Endothelial cell of umbilical vein (primary cell): Measurements from ENCODE around the gene CRKL. TPM values are rescaled to one million over a fixed set of nuclear protein-coding genes. Genes with fewer than 3 reads are reported as not detected.

ENCODE experiments used
- BruUV-seq: library from RNA; stranded (reverse); fragments of 400-500 nt; replicated peaks from 2 replicates; lab custom pipeline; 2021; lab: Mats Ljungman, UMichigan
- CTCF ChIA-PET: fragments of 300-600, 350-600 bp; sonication (Branson Sonifier 250); formaldehyde crosslinking; loops from one replicate; lab custom pipeline; 2021; ENCODE audit warnings: antibody characterized with exemption, inconsistent platforms; lab: Charles Lee
- POLR2A ChIA-PET: fragments of 300-600, 350-600 bp; sonication (Branson Sonifier 250); formaldehyde crosslinking; loops from one replicate; lab custom pipeline; 2021; ENCODE audit warnings: antibody characterized with exemption, inconsistent platforms; lab: Charles Lee
- DNase-seq: peaks from one replicate; pipeline ENCODE4 v3.0.0-alpha.2; 2011; ENCODE audit warnings: low read depth, low spot score
- FAIRE-seq: peaks from 2 replicates; lab custom pipeline; 2011; peaks lifted over from hg19 to GRCh38; lab: Jason Lieb, UNC
- H2AFZ ChIP-seq: 2 replicates; pipeline ENCODE4 v1.6.0; 2012; ENCODE audit warnings: low read depth, low read length, control low read depth, inconsistent platforms
- H3K27ac ChIP-seq: 2 replicates; pipeline ENCODE4 v1.5.1; 2011; ENCODE audit warnings: low read depth, mild to moderate bottlenecking, control low read depth, low read length, moderate library complexity; ENCODE audit not compliant: insufficient read depth
- H3K27me3 ChIP-seq, 2 experiments: 2 replicates each; pipeline versions ENCODE4 v1.6.0 to v1.6.1; 2011; ENCODE audit warnings: low read length in 2 of 2, mixed read lengths in 1 of 2; ENCODE audit not compliant: control insufficient read depth in 2 of 2, insufficient read depth in 2 of 2
- H3K36me3 ChIP-seq, 2 experiments: 2 replicates in 1 of 2; 3 replicates in 1 of 2; pipeline ENCODE4 v1.5.1; 2011; ENCODE audit warnings: low read length in 2 of 2, mild to moderate bottlenecking in 1 of 2, moderate library complexity in 1 of 2; ENCODE audit not compliant: control insufficient read depth in 2 of 2, insufficient read depth in 2 of 2; ENCODE audit errors: extremely low read depth in 1 of 2
- H3K4me1 ChIP-seq: 3 replicates; pipeline ENCODE4 v1.5.1; 2011; ENCODE audit warnings: mild to moderate bottlenecking, low read length; ENCODE audit not compliant: control insufficient read depth, insufficient read depth; ENCODE audit errors: extremely low read depth
- H3K4me2 ChIP-seq: 2 replicates; pipeline ENCODE4 v1.6.1; 2011; ENCODE audit warnings: low read length, control low read depth, mixed read lengths; ENCODE audit not compliant: insufficient read depth
- H3K4me3 ChIP-seq, 3 experiments: fragments of 200-600 bp in 1 of 3; sonication (generic), shearing (Covaris generic) in 1 of 3; replicated peaks in 1 of 3; 2 replicates each; pipeline ENCODE4 v1.5.1; 2011 to 2016; ENCODE audit warnings: control low read depth in 3 of 3, low read length in 3 of 3, mild to moderate bottlenecking in 2 of 3, inconsistent platforms in 1 of 3, low read depth in 1 of 3, moderate library complexity in 1 of 3; ENCODE audit not compliant: insufficient read depth in 1 of 3
- H3K79me2 ChIP-seq: 2 replicates; pipeline ENCODE4 v1.6.0; 2012; ENCODE audit warnings: low read length, inconsistent platforms; ENCODE audit not compliant: control insufficient read depth, insufficient read depth
- H3K9ac ChIP-seq: replicated peaks from 2 replicates; pipeline ENCODE3; 2011; ENCODE audit warnings: low read length, control low read depth; ENCODE audit not compliant: insufficient read depth; ENCODE audit errors: extremely low read depth
- H3K9me1 ChIP-seq: replicated peaks from 3 replicates; pipeline ENCODE4 v1.6.0; 2011; ENCODE audit warnings: mild to moderate bottlenecking, low read length; ENCODE audit not compliant: control insufficient read depth, insufficient read depth; ENCODE audit errors: extremely low read depth
- H3K9me3 ChIP-seq: replicated peaks from 2 replicates; pipeline ENCODE4 v1.5.1; 2012; ENCODE audit warnings: low read length, inconsistent platforms; ENCODE audit not compliant: control insufficient read depth, insufficient read depth
- H4K20me1 ChIP-seq: replicated peaks from 2 replicates; pipeline ENCODE3; 2011; ENCODE audit warnings: mild to moderate bottlenecking, low read length; ENCODE audit not compliant: control insufficient read depth, insufficient read depth; ENCODE audit errors: extremely low read depth
- EZH2 ChIP-seq: IDR thresholded peaks from 2 replicates; pipeline ENCODE4 v1.6.1; 2012; ENCODE audit warnings: borderline replicate concordance, low read depth, mild to moderate bottlenecking, moderate library complexity, low read length, inconsistent platforms; ENCODE audit not compliant: severe bottlenecking
- FOS ChIP-seq: IDR thresholded peaks from 2 replicates; pipeline ENCODE4 v1.6.1; 2011; ENCODE audit warnings: mild to moderate bottlenecking, low read length, moderate library complexity, borderline replicate concordance; ENCODE audit not compliant: insufficient read depth
- GATA2 ChIP-seq: IDR thresholded peaks from 2 replicates; pipeline ENCODE4 v1.7.0; 2011; ENCODE audit warnings: low read depth, mild to moderate bottlenecking, moderate library complexity, mixed read lengths, low read length; ENCODE audit not compliant: insufficient read length, insufficient read depth
- JUN ChIP-seq: IDR thresholded peaks from 2 replicates; pipeline ENCODE4 v1.6.1; 2011; ENCODE audit warnings: borderline replicate concordance, low read depth; ENCODE audit not compliant: insufficient read length, insufficient read depth
- MYC ChIP-seq: IDR thresholded peaks from one replicate; pipeline ENCODE4 v1.6.1; 2011; ENCODE audit warnings: mild to moderate bottlenecking, low read depth, low read length
- POLR2A ChIP-seq: IDR thresholded peaks from 2 replicates; pipeline ENCODE4 v1.6.1; 2012; ENCODE audit warnings: low read depth, mild to moderate bottlenecking, control low read depth, low read length
- POLR2AphosphoS5 ChIP-seq: IDR thresholded peaks from 2 replicates; pipeline ENCODE4 v1.6.1; 2012; ENCODE audit warnings: low read depth, mild to moderate bottlenecking, control low read depth, low read length, moderate library complexity; ENCODE audit not compliant: insufficient read depth
- dilution Hi-C: fragments of 300-500 bp; cut with MboI; formaldehyde crosslinking; loops from one replicate; pipeline ENCODE4 v1.15.0; 2019; ENCODE audit warnings: low sequenced_read_pairs; ENCODE audit not compliant: extremely low pct_ligation_motif_present
- intact Hi-C: fragments of 100-400 bp; cut with micrococcal nuclease; formaldehyde crosslinking; loops from one replicate; pipeline ENCODE4 v1.10.0; 2022
- polyA plus RNA-seq, 4 experiments: library from polyadenylated mRNA; depleted of rRNA in 3 of 4; stranded (reverse) in 3 of 4; unstranded in 1 of 4; fragments of >200 nt; gene quantifications; 2 replicates each; pipeline versions ENCODE4 v1.2.1 to v1.2.3, GENCODE V29; 2011 to 2012; ENCODE audit warnings: missing spikeins in 1 of 4
- total RNA-seq: library from RNA; stranded (reverse); gene quantifications from 2 replicates; pipeline ENCODE4 v1.2.3, GENCODE V29; 2021
- TF ChIP-seq, protein P1 (sequence below), 2 donors: IDR thresholded peaks; 1 replicate in 1 of 2; 2 replicates in 1 of 2; pipeline ENCODE4 v1.5.1; 2011; ENCODE audit warnings: low read length in 2 of 2, mild to moderate bottlenecking in 2 of 2, moderate library complexity in 2 of 2, control low read depth in 1 of 2, inconsistent platforms in 1 of 2, low read depth in 1 of 2; ENCODE audit not compliant: insufficient read depth in 1 of 2; ENCODE audit errors: extremely low read depth in 1 of 2
- TF ChIP-seq, protein P2 (sequence below): IDR thresholded peaks from 2 replicates; pipeline ENCODE4 v1.6.1; 2011; ENCODE audit not compliant: insufficient read depth, insufficient read length

Gene CRKL
- total and polyA plus RNA-seq, 2 donors (not counting 3 experiments of a cell fraction or from before 2014, with no cell fraction given), result 18.0 to 50.6 TPM

DNA sequence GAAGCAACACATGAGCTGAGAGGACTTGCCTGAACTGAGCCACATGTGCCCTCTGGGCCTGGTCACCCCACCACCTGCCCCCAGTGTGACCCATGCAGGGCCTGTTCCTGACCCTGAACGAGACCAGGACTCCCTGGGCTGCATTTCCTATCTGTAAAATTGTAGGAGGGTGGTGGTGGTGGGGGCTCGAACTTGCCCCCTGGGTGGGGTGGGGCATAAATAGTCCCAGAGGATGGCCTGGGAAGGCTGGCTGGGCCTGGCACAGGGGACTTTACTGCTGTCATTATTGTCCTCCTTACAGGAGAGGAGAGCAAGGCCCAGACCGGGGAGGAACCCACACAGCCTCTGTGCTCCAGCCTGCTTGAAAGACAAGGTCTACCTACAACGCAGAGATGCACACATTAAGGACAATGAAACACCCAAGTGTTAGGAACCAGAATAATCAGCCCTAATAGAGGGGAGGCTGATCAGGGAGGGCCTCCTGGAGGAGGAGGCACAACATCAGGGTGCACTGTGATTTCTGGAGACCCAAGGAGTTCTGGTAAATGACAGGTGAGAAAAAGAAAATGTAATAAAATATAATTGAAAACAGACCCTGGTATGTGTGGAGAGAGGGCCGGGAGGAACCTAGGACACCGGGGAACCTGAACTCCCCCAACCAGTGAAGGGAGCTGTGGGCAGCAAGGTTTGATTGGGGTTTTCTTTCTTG lies 47.0 kb downstream of the CRKL start:
- Histone ChIP-seq H3K9me3 (no peaks in the 10 kb centered on the region), H3K36me3 (no peaks in the 10 kb centered on the region), H3K4me3 (no peak overlapping the region), H3K9ac (no peak overlapping the region), H3K79me2 (no peaks in the 10 kb centered on the region), H3K27ac (no peak overlapping the region), H3K4me1 (no peaks in the 10 kb centered on the region), H3K9me1 (no peaks in the 10 kb centered on the region), H4K20me1 (no peaks in the 10 kb centered on the region), H2AFZ (no peak overlapping the region), H3K4me2 (no peak overlapping the region), H3K27me3 (peaks cover 4 to 18% of the 10 kb centered on the region in 2 experiments)
- dilution Hi-C loops (no loop called here), intact Hi-C loops (loop anchor here (5.0 kb wide), 1 partner anchor 47 kb away; the partner anchor contains the start of gene CRKL)
- FAIRE-seq (no peak), DNase-seq (no peak)
- TF ChIP-seq, protein P1, sequence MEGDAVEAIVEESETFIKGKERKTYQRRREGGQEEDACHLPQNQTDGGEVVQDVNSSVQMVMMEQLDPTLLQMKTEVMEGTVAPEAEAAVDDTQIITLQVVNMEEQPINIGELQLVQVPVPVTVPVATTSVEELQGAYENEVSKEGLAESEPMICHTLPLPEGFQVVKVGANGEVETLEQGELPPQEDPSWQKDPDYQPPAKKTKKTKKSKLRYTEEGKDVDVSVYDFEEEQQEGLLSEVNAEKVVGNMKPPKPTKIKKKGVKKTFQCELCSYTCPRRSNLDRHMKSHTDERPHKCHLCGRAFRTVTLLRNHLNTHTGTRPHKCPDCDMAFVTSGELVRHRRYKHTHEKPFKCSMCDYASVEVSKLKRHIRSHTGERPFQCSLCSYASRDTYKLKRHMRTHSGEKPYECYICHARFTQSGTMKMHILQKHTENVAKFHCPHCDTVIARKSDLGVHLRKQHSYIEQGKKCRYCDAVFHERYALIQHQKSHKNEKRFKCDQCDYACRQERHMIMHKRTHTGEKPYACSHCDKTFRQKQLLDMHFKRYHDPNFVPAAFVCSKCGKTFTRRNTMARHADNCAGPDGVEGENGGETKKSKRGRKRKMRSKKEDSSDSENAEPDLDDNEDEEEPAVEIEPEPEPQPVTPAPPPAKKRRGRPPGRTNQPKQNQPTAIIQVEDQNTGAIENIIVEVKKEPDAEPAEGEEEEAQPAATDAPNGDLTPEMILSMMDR (IDR thresholded peaks at IDR 0.05; ENCODE audit: extremely low read depth in 1 of 2, insufficient read depth in 1 of 2, low read depth in 1 of 2, low read length in 2 of 2), result no peak
- TF ChIP-seq GATA2, result no peak
- no peak for TF ChIP-seq EZH2
- TF ChIP-seq MYC, result no peak
- no peak for TF ChIP-seq POLR2A
- TF ChIP-seq POLR2AphosphoS5, result no peak
- TF ChIP-seq JUN, result no peak
- TF ChIP-seq FOS, result no peak
- TF ChIP-seq, protein P2, sequence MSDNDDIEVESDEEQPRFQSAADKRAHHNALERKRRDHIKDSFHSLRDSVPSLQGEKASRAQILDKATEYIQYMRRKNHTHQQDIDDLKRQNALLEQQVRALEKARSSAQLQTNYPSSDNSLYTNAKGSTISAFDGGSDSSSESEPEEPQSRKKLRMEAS, result no peak
- POLR2A ChIA-PET, result no interaction called here
- BruUV-seq, result no TSS peak
- CTCF ChIA-PET, result interaction anchor here (1.4 kb wide), 1 partner anchor 10 kb away, joined by 5 read pairs; no protein-coding TSS in a partner anchor
